Right lobe of liver (tissue), 4 donors: Measurements from ENCODE around the gene CYP27B1.

Source experiments
- CTCF ChIP-seq, 4 donors: fragments of 200-600 bp in 3 of 4; fragments of 450-650 bp in 1 of 4; IDR thresholded peaks; one replicate each; pipeline versions ENCODE4 v1.5.1 to v1.8.0; 2016 to 2022; ENCODE audit warnings: antibody characterized with exemption in 4 of 4, mild to moderate bottlenecking in 2 of 4
- POLR2A ChIP-seq: fragments of 450-650 bp; IDR thresholded peaks from one replicate; pipeline ENCODE4 v1.6.1; 2017; ENCODE audit warnings: antibody characterized with exemption, mild to moderate bottlenecking
- donor health status: DM: no; HTN: no; CAD: no.
- donor health status: DM: no; HTN: no; CAD: no.
- donor health status: DM: no; HTN: yes; CAD: no.

GRCh38 chr12:57730336-57731067 lies 36.4 kb downstream of the CYP27B1 start:
- TF ChIP-seq CTCF (IDR thresholded peaks at IDR 0.05) = no peak
- no peak for TF ChIP-seq POLR2A
